ENCODE data around the gene SLC39A11. TPM values are rescaled to one million over a fixed set of nuclear protein-coding genes. Genes with fewer than 3 reads are reported as not detected.

SLC39A11 gene
- polyA plus RNA-seq, 1 donor from 2014 or later = 8.0 TPM

GRCh38 chr17:72707881-72708280, 384.6 kb downstream of the SLC39A11 start:
- Histone ChIP-seq H3K9ac (ENCODE audit: low read length) (no peak overlapping the region), H3K4me3 (ENCODE audit: low read length) (no peak overlapping the region), H3K9me3 (ENCODE audit: low read length) (no peaks in the 10 kb centered on the region), H3K36me3 (ENCODE audit: insufficient read depth, low read length) (no peaks in the 10 kb centered on the region), H3K79me2 (replicated peaks; ENCODE audit: insufficient read depth, low read length) (no peaks in the 10 kb centered on the region), H3K4me2 (ENCODE audit: low read length) (no peak overlapping the region), H2AFZ (ENCODE audit: low read depth, low read length) (no peak overlapping the region), H3F3A (ENCODE audit: insufficient read depth, low read length, poor library complexity, severe bottlenecking) (no peaks in the 10 kb centered on the region), H3K9me2 (ENCODE audit: insufficient read depth, low read length) (no peaks in the 10 kb centered on the region), H3K27ac (ENCODE audit: low read length) (no peak overlapping the region), H3K27me3 (ENCODE audit: insufficient read depth, low read depth, low read length) (no peaks in the 10 kb centered on the region), H4K20me1 (ENCODE audit: insufficient read depth) (no peaks in the 10 kb centered on the region)
- TF ChIP-seq SMC3 (conservative IDR thresholded peaks at IDR 0.05; ENCODE audit: poor library complexity) (no peak), REST (IDR thresholded peaks at IDR 0.05; ENCODE audit: borderline replicate concordance) (no peak), POLR2AphosphoS5 (IDR thresholded peaks at IDR 0.05) (no peak), TAF1 (IDR thresholded peaks at IDR 0.05; ENCODE audit: low read depth) (no peak), EZH2 (IDR thresholded peaks at IDR 0.05; ENCODE audit: borderline replicate concordance, insufficient read depth, low read length, poor library complexity, severe bottlenecking) (no peak), EP300 (conservative IDR thresholded peaks at IDR 0.05; ENCODE audit: poor library complexity, severe bottlenecking) (no peak), CTCF (IDR thresholded peaks at IDR 0.05; ENCODE audit: poor library complexity, severe bottlenecking) (no peak), MXI1 (conservative IDR thresholded peaks at IDR 0.05; ENCODE audit: poor library complexity, severe bottlenecking) (no peak), RAD21 (conservative IDR thresholded peaks at IDR 0.05) (no peak)

- no peaks in the 10 kb centered on the region for H3K9me2 ChIP-seq (ENCODE audit: insufficient read depth, low read length)
- no peak overlapping the region for H3K4me2 ChIP-seq (ENCODE audit: low read length)
- H3K9me3 ChIP-seq (ENCODE audit: low read length) = no peaks in the 10 kb centered on the region
- no peaks in the 10 kb centered on the region for H3K36me3 ChIP-seq (ENCODE audit: insufficient read depth, low read length)
- no peak overlapping the region for H3K9ac ChIP-seq (ENCODE audit: low read length)
- H3K4me3 ChIP-seq (ENCODE audit: low read length) = no peak overlapping the region
- H2AFZ ChIP-seq (ENCODE audit: low read depth, low read length) = no peak overlapping the region
- H3K79me2 ChIP-seq (replicated peaks; ENCODE audit: insufficient read depth, low read length) = no peaks in the 10 kb centered on the region
- no peaks in the 10 kb centered on the region for H3K27me3 ChIP-seq (ENCODE audit: insufficient read depth, low read depth, low read length)
- TF ChIP-seq MXI1 (conservative IDR thresholded peaks at IDR 0.05; ENCODE audit: poor library complexity, severe bottlenecking) (no peak), SMC3 (conservative IDR thresholded peaks at IDR 0.05; ENCODE audit: poor library complexity) (no peak), EZH2 (IDR thresholded peaks at IDR 0.05; ENCODE audit: borderline replicate concordance, insufficient read depth, low read length, poor library complexity, severe bottlenecking) (no peak)
- no peak overlapping the region for H3K27ac ChIP-seq (ENCODE audit: low read length)
- no peaks in the 10 kb centered on the region for H3F3A ChIP-seq (ENCODE audit: insufficient read depth, low read length, poor library complexity, severe bottlenecking)
- H4K20me1 ChIP-seq (ENCODE audit: insufficient read depth) = no peaks in the 10 kb centered on the region
Observed at GRCh38 chr17:72706396-72706981, 386.0 kb downstream of the SLC39A11 start.
